Pulmonary artery endothelial cell (primary cell): ENCODE results near the gene WDR53. TPM values are rescaled to one million over a fixed set of nuclear protein-coding genes. Genes with fewer than 3 reads are reported as not detected.
"Not testable (repeated sequence)": the region's sequence is repeated elsewhere in the genome, so short reads cannot be mapped to it uniquely, and the experiment has no call there.

Experiments used
- DNase-seq: peaks from one replicate; pipeline ENCODE4 v3.0.0-alpha.2; 2011; ENCODE audit warnings: low read depth, low spot score
- total RNA-seq: library from RNA; depleted of rRNA; stranded (reverse); fragments of >200 nt; gene quantifications from 2 replicates; pipeline ENCODE4 v1.2.3, GENCODE V29; 2014

Gene WDR53
- total RNA-seq, 1 donor from 2014 or later: 8.7 TPM

DNA sequence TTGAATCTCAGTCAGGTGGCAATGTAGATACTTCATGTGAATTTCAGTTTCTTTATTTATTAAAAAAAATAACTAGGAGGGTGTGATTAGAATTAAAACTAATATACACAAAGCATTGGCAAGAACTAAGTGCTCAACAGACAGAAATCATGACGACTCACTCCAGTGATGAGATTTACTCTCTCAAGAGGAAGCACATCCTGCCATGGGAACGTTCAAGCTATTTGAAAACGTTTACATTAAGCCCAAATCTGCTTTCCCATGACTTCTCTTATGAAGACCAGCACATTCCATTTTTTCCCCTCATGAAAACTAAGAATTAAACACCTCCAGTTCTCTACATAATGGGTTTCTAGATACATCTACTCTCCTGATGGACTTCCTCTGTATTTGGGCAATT lies 8.5 kb downstream of the WDR53 start:
- DNase-seq: no peak

DNA sequence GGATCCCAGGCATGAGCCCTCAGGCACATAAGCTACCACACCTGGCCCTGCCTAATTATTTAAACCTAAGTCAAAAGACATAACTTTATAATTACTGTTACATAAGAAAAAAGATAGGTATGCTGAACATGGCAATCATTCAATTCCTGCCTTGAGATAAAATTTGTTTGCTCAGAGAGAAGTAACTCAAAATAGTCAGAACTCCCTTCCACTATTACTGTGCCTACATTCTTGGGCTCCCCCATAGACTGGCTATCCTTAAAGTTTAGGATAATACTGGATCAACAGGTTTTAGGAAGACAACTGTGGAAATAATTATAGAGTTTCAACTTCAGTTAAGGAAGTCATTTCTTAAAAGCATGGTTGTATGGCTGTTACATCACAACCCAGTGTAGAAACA lies 9.9 kb downstream of the WDR53 start:
- DNase-seq: no peak

DNA sequence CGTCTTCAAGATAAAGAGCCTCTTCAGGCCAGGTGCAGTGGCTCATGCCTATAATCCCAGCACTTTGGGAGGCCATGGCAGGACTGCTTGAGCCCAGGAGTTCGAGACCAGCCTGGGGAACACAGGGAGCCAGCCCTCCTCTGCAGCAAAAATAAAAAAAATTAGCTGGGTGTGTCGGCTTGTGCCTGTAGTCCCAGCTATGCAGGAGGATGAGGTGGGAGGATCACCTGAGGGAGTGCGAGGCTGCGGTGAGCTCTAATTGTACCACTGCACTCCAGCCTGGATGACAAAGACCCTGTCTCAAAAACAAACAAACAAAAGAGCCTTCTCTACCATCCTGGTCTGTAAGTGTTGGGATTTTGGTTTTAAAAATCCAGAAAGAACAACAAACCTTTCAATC lies 11.1 kb downstream of the WDR53 start:
- no peak for DNase-seq

DNA sequence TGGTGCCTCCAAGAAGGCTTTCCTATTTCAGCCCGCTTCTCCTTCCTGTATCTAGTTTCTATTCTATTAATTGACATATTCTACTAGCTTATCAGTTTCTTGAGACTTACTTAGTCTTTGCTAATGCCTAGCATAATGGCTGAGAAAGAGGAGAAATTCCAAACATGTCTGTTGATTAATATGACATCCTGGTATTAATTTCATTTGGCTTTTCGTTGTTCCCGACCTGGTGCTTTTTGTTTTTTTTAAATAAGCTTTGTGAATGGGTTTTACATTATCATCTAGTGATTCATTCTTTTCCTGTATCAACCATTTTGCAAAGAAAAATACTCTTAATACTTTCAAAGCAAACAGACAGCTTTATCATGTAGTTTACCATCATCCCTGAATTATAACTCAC lies 13.1 kb downstream of the WDR53 start:
- DNase-seq: no peak

DNA sequence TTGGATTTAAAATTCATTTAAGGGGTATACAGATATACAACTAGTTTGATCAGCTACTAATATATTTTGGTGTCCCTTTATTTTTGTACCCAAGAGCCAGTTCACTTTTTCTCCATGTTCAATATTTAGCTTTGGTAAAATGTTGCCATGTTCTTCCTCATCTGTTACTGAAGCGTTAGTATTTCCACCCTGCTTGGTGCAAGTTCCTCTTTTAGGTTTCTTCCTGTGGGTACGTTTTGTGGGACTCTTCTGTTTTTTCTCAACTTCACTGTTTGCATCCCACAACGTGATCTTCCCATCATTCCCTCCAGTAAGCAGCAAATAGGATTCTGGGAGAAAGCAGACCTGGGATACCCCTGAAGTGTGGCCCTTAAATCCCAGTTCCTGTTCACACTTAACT lies 14.1 kb downstream of the WDR53 start:
- DNase-seq: no peak

DNA sequence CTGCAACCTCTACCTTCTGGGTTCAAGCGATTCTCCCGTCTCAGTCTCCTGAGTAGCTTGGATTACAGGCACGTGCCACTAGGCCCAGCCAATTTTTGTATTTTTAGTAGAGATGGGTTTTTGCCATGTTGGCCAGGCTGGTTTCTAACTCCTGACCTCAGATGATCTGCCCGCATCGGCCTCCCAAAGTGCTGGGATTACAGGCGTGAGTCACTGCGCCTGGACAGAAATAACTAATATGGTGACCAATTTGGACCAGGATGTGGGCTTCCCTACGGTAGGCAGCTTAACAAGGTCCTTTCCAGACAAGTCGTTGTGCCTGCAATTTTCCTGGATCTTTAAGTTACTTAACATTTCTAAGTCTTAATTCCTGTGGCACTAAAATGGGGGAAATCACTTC lies 14.8 kb downstream of the WDR53 start:
- DNase-seq: no peak

DNA sequence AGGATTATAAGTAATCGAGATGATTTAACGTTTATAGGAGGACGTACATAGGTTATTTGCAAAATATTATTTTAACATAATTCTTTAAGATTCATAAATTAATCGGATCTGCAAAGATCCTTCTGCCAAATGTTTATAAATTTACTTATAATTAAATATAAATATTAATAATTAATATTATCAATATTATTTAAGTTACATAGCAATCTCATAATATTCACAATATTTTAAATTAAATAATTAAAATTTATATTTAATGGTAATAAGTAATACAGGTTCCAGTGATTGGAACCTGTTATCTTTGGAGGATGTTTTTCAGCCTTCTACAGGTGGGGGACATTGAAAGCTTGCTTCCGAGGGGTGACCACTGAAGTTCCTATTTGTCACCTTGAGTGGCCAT lies 16.1 kb downstream of the WDR53 start:
- no peak for DNase-seq

DNA sequence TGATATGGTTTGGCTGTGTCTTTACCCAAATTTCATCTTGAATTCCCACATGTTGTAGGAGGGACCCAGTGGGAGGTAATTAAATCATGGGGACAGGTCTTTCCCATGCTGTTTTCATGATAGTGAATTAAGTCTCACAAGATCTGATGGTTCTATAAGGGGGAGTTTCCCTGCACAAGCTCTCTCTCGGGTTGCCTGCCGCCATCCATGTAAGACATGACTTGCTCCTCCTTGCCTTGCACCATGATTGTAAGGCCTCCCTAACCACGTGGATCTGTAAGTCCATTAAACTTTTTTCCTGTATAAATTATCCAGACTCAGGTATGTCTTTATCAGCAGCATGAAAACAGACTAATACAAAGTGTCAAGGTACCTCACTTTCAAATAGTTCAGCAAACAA lies 18.2 kb downstream of the WDR53 start:
- DNase-seq: not testable (repeated sequence)

DNA sequence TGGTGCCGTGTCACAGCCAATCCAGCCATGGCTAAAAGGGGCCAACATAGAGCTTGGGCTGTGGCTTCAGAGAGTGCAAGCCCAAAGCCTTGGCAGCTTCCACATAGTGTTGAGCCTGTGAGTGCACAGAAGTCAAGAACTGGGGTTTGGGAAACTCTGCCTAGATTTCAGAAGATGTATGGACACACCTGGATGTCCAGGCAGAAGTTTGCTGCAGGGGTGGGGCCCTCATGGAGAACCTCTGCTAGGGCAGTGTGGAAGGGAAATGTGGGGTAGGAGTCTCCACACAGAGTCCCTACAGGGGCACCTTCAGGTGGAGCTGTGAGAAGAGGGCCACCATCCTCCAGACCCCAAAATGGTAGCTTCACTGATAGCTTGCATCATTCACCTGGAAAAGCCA lies 19.0 kb downstream of the WDR53 start:
- not testable (repeated sequence) for DNase-seq

DNA sequence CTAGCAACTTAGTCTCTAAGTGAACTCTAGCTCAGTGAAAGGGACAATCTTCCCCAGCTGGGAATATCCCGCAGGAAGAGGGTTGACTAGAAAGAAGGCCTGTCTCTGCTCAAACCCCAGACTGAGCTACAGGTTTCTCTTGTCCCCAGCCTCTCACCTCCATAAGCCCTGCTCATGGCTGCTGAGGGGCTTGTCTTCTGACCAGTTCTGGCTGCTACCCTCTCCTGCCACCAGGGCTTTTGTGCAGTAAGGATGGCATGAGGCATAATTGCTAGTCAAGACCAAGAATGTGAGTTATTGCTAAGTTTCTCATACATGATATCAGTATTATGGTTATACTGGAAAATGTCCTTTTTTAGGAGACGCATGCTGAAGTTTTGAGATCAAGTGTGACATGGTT lies 21.3 kb downstream of the WDR53 start:
- no peak for DNase-seq

DNA sequence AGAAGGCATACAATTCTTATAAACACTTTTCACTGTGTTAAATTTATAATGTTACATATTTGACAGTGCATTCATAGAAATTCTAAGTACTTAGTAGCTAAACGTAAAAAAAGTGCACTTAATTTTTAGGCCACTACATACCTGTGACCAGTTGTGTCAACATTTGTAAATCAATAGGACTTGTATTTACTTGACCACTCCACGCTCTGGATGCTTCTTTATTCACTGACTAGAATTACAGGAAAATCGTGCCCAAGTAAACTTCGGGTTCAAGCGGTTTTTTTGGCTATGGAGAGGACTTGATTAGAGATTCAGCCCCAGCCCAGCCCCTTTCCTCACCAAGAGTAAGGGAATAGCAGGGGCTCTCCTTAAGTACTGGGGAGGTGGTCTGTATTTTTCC lies 21.8 kb downstream of the WDR53 start:
- DNase-seq: no peak

DNA sequence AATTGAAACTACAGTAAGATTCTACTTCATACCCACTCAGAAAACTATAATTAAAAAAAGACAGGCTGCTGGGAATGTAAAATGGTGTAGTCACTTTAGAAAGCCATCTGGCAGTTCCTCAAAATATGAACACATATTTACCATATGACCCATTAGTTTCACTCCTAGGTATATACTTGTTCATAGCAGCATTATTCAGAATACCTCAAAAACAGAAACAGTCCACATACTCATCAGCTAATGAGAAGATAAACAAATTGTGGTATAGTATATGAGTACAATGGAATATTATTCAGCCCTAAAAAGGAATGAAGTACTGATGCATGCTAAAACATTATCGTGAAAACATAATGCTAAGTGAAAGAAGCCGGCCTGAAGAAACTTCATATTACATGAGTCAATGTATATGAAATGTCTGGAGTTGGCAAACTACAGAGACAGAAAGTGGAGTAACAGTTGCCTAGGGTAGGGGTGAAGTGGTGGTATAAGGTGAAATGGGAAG lies 23.8 kb downstream of the WDR53 start:
- no peak for DNase-seq

DNA sequence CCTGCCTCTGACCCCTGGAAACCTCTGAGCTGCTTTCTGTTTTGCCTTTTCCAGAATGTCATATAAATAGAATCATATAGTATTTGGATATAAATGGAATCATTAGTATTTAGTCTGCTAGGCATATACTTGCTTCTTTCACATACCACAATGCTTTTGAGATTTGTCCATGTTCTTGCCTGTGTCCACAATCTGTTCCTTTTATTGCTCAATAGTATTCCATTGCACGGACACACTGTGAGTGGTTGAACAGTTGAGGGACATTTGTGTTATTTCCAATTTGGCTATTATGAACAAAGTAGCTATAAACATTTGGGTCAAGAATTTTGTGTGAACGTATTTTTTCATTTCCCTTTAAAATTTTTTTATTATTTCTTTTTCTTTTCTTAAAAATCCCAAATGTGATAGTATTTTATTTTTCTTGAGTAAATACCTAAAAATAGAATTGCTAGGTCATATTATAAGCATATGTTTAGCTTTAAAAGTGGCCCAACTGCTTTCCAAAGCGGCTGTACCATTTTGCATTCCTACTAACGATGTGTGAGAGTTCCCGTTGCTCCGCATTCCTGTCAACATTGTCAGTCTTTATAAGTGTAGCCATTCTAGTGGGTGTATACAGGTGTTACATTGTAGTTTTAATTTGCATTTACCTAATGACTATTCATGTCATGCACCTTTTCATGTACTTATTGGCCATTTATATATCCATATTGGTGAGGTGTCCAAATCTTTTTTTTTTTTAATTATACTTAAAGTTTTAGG lies 26.5 kb downstream of the WDR53 start:
- DNase-seq: no peak

DNA sequence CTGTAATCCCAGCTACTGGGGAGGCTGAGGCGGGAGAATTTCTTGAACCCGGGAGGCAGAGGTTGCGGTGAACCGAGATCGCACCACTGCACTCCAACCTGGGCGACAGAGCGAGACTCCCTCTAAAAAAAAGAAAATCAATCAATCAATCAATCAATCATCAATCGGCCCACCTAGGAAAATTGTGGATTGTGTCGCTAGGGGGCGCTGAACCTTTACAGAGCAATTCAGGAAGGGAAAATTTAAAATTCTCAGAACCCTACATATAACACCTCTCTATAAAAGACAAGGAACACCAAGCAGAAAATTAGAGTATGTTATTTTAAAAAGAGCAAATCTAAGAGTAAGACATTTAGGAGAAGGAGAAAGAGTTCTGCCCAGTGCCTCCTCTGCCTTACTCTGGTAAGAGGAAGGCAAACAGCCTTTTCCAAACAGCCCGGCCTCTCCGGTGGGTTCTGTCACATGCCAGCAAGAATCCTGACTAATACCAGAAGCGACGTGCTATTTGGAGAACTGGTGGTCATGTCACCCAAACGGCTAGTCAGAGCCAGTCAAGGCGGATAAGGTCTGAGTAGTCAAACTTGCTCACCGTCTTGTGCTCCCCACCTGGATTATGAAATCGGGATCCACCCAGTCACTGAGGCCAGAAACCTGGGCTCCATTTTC lies 30.9 kb downstream of the WDR53 start:
- DNase-seq: no peak

DNA sequence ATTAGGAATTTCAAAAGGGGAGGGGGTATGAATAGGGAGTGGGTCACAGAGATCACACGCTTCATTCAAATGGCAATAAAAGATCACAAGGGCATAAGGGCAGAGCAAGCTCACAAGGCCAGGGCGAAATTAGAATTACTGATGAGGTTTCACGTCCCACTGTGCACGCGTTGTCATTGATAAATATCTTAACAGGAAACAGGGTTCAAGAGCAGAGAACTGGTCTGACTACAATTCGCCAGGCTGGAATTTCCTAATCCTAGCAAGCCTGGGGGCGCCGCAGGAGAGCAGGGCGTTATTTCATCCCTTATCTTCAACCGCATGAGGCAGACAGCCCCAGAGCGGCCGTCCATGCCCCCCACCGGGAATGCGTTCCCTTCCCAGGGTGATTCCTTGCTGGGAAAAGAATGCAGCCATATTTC lies 35.1 kb downstream of the WDR53 start:
- DNase-seq: no peak

DNA sequence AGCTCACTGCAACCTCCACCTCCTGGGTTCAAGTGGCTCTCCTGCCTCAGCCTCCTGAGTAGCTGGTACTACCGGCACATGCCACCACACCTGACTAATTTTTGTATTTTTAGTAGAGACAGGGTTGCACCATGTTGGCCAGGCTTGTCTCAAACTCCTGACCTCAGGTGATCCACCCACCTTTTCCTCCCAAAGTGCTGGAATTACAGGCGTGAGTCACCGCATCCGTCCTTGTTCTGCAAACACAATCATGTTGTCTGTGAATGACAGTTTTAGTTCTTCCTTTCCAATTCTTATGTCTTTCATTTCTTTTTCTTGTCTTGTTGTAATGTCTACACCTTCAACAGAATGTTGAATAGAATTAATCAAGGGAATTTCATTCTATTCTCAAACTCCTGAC lies 36.9 kb downstream of the WDR53 start:
- no peak for DNase-seq

DNA sequence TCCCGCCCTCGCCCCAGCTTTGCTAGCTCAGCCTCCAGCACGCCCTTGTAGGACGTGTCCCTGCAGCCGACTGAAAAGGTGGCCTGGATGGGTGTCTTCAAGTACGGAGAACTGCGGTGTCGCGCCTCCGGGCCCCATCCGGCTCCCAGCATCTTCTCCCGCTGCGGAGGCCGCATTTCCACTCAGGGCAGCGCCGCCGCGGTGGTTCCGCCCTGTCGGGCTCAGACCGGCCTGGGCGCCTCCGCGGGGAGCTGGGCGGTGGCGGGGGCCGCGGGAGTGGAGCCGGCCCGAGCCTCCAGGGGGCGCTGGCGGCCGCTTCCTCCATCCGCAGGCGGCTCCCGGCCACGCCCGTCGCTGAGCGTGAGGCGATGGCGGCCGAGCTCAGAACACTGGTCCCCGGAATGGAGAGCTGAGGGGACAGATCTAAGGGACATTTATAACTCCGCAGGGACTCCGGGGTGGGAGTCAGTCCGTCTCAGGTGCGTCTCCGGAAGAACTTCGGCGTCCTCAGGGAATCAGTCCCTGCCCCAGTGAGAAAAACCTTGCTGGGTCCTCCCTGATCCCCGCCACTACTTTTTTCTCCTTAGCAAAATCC lies 39.6 kb downstream of the WDR53 start:
- DNase-seq: no peak

DNA sequence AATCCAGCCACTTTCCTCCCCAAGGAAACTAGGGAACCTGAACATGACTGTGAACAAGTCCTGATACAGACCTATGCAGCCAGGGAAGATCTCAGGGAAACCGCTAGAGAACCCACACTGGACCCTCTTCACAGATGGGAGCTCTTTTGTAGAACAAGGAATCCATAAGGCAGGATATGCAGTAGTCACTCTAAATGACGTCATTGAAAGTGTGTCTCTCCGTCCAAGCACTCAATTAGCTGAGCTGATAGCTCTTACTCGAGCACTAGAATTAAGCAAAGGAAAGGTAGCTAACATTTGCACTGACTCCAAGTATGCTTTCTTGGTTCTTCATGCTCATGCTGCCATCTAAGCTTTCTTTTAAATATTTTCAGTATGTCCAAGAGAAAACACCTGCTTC lies 43.2 kb downstream of the WDR53 start:
- DNase-seq: no peak

DNA sequence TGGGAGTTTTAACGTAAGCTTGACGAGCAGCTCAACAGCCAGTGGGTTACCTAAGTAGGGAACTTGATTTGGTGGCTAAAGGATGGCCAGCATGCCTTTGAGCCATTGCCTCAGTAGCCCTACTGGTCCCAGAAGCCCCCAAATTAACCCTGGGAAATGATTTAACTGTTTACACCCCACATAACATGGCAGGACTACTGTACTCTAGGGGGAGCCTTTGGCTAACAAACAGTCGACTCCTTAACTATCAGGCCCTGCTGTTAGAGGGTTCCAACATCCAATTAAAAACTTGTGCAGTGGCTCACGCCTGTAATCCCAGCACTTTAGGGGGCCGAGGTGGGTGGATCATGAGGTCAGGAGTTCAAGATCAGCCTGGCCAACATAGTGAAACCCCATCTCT lies 43.8 kb downstream of the WDR53 start:
- no peak for DNase-seq

DNA sequence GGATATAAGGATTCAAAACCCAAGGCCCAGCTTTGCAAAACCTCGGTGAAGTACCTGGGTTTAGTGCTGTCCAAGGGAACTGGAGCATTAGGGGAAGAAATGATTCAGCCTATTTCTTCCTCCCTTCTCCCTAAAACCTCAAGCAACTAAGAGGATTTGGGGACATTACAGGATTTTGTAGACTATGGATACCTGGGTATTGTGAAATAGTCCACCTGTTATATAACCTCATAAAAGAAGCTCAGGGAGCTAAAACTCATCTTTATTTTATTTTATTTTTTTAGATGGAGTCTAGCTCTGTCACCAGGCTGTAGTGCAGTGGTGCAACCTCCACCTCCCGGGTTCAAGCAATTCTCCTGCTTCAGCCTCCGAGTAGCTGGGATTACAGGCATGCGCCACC lies 44.5 kb downstream of the WDR53 start:
- no peak for DNase-seq

DNA sequence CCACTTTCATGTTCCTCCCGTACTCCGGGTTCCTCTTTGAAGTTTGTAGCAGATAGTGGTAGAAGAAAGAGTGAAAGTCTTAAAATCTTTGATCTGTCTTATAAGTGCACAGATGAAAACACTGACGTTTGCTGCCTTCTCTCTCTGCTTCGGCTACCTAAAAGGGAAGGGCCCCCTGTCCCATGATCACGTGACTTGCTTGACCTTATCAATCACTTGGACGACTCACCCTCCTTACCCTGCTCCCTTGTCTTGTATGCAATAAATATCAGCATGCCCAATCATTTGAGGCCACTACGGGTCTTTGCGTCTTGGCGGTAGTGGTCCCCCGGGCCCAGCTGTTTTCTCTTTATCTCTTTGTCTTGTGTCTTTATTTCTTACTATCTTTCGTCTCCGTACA lies 47.1 kb downstream of the WDR53 start:
- not testable (repeated sequence) for DNase-seq

DNA sequence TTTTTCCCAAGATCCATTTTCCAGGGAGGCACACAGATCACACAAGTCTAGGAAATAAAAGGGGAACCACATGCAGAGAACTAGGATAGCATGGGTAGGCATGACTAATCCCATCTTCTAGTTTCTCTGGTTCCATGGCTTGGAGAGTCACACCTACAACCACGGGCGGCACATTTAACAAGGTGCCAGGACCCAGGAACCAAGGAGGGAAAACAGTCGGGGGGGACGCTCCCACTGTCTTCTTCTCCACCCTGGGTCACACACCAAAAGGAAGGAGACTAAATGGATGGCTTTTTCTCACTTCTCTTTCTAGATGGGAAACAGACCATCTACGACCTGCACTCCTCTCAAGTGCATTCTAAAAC lies 48.7 kb downstream of the WDR53 start:
- DNase-seq: no peak
